ENCODE results near the gene C10orf105. TPM values are rescaled to one million over a fixed set of nuclear protein-coding genes. Genes with fewer than 3 reads are reported as not detected.

The C10orf105 gene
- total RNA-seq, 2 experiments from 2014 or later = 0.34 to 0.40 TPM

DNA sequence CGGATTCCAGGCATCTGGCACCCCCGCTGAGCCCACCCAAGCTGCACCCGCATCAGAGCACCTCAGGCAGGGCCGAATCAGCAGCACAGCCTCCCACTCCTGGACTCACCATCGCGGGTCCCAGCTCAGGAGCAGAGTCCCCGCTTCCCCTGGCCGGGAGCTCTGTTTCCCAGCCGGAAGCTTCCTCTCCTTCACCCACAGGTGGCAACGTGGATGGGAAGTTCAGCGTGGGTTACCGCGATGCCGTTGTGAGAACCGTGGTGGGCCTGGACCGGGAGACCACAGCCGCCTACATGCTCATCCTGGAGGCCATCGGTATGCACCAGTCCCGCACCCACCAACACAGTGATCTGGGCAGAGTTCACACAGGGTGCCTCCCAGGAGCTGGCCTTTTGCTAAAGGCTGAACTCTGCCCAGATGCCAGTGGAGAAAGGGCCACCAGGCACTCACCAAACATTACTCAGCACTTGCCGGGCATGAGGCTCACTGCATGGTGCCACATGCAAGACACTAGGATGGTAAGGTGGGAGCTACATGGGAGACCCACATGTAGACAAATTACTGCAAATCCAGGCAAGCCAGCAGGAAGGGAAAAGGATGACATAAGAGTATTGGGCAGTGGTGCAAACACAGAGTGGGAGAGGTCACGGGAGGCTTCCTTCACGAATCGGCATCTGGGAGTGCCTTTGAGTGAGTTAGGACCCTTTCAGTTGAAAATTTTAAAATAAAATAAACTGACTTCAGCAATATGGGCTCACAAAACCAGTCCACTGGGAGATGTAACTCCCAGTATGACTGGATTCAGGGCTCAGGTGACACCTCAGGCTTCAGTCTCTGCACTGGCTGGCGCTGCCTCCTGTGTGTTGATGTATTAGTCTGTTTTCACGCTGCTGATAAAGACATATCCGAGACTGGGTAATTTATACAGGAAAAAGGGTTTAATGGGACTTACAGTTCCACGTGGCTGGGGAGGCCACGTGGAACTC lies 10.4 kb downstream of the C10orf105 start:
- H3K36me3 Mint-ChIP-seq (ENCODE audit: low read depth) = no peaks in the 10 kb centered on the region
- no peak for ATAC-seq
- POLR2A ChIA-PET = no interaction called here

DNA sequence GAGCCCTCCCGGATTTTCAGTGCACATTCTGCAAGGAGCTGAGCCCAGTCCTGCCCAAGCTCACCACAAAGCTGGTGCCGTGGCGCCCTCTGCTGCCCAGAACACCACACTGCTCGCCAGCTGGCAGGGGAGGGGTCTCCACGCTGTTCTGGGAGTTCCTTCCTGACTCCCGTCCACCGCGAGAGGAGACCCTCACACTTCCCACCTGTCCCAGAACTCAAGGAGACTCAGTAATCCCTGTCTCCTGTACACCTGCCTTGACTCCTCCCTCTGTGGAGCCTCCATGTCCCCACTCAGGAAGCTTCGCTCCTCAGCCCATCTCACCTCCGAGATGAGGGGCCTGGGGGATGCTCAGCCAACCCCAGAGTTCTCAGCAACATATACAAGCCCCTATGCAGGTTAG lies 11.3 kb downstream of the C10orf105 start:
- POLR2A ChIA-PET = no interaction called here
- Mint-ChIP-seq H3K4me3 (no peak overlapping the region), H3K4me1 (peaks cover 30% of the 10 kb centered on the region), H3K27ac (no peak overlapping the region), H3K27me3 (no peaks in the 10 kb centered on the region), H3K9me3 (ENCODE audit: low read depth) (no peaks in the 10 kb centered on the region), H3K36me3 (ENCODE audit: low read depth) (no peaks in the 10 kb centered on the region)
- DNase-seq (peak; percentile 83), ATAC-seq (peak; percentile 77)
- intact Hi-C loops (cut with DNase I, micrococcal nuclease) = loop anchor here (1.0 to 5.0 kb wide), 7 partner anchors 104 to 396 kb away; partner anchors contain the start of gene CDH23 (in 1 of the 2)
- CTCF ChIA-PET = interaction anchor here (0.5 to 4.9 kb wide), 45 partner anchors 9 to 772 kb away, joined by 3 to 63 read pairs (median 4); partner anchors contain the start of genes CDH23 and VSIR

More for the DNA sequence above, 10.4 kb downstream of the C10orf105 start:
- H3K9me3 Mint-ChIP-seq (ENCODE audit: low read depth) = no peaks in the 10 kb centered on the region
- peaks cover 38% of the 10 kb centered on the region for H3K4me1 Mint-ChIP-seq
- intact Hi-C loops (cut with DNase I, micrococcal nuclease) = loop anchor here (1.0 to 5.0 kb wide), 7 partner anchors 103 to 397 kb away; partner anchors contain the start of gene CDH23 (in 1 of the 2)
- no peak for DNase-seq
- H3K27ac Mint-ChIP-seq = no peak overlapping the region
- CTCF ChIA-PET = interaction anchor here (0.7 to 4.9 kb wide), 30 partner anchors 8 to 613 kb away, joined by 3 to 63 read pairs (median 6); partner anchors contain the start of gene VSIR
- no peak overlapping the region for H3K4me3 Mint-ChIP-seq
- H3K27me3 Mint-ChIP-seq = no peaks in the 10 kb centered on the region

DNA sequence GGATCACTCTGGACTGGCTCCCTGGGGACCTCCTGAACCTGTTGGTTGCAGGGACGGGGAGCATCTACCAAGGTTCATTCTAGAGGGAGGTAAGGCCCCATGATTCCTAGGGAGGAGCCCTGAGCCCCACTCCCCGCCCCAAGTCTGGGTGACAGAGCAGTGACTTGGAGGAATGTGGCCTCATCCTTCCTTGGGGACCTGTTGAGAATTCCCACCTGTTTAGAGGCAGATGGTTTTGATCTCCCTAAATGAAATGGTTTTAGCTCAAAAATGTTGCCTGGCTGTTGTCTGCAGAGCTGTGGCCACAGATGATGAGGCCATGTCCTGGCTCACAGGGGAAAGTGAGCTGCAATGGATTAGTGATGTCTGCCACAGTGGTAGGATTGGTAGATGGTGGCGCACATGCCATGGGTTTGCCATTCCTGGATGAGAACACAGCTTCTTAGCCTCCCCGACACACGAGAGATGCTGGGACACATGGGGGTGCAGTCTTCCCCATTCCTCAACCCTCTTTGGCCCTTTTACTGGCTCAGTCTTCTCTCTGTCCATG lies 12.3 kb downstream of the C10orf105 start:
- Mint-ChIP-seq H3K27me3 (no peaks in the 10 kb centered on the region), H3K4me3 (no peak overlapping the region), H3K4me1 (peaks cover 20% of the 10 kb centered on the region), H3K27ac (no peak overlapping the region), H3K36me3 (ENCODE audit: low read depth) (no peaks in the 10 kb centered on the region), H3K9me3 (ENCODE audit: low read depth) (no peaks in the 10 kb centered on the region)
- POLR2A ChIA-PET = interaction anchor here (0.7 kb wide), 1 partner anchor 102 kb away, joined by 3 read pairs; no protein-coding TSS in a partner anchor
- no peak for DNase-seq
- intact Hi-C loops (cut with DNase I, micrococcal nuclease) = loop anchor here in 1 of 2 experiments (5.0 kb wide), 3 partner anchors 105 to 395 kb away; no protein-coding TSS in a partner anchor
- CTCF ChIA-PET = interaction anchor here (0.7 to 4.9 kb wide), 21 partner anchors 9 to 329 kb away, joined by 3 to 63 read pairs (median 4); partner anchors contain the start of gene VSIR
- no peak for ATAC-seq

DNA sequence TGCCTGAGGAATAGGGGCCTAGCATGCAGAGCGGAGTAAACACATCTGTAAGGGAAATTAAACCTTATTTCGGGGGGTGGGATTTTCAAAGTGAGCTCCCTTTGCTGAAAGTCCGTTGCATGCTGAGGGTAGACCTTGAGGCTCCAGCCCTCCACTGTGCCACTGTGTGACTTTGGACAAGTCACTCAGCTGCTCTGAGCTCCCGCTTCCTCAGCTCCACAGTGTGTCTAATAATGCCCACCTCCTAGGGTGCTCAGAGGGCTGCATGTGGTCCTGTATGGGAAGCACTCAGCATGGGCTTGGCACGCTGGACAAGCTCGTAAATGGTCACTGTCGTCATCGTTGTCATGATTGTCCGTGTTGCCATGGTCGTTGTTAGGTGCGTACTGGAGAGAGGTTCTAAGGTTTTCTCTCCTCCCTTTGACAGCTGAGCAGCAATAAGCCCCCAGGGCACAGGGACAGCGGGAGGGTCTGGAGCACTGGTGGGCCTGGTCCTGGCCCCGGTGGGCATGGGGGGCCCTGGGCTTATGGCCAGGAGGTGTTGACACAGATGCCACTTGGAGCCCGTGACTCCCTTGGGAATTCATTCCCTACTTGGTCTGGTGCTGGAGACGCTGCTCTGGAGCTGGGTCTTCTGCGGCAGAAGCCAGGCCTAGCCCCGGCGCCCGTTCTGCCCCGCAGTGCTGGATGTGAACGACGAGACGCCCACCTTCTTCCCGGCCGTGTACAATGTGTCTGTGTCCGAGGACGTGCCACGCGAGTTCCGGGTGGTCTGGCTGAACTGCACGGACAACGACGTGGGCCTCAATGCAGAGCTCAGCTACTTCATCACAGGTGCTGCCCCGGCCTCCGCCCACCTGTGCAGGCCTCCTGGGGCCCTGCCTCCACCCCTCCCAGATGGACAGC lies 13.1 kb downstream of the C10orf105 start:
- no peaks in the 10 kb centered on the region for H3K36me3 Mint-ChIP-seq (ENCODE audit: low read depth)
- no peak overlapping the region for H3K4me3 Mint-ChIP-seq
- no peaks in the 10 kb centered on the region for H3K27me3 Mint-ChIP-seq
- H3K9me3 Mint-ChIP-seq (ENCODE audit: low read depth) = no peaks in the 10 kb centered on the region
- POLR2A ChIA-PET = interaction anchor here (1.1 kb wide), 1 partner anchor 63 kb away, joined by 4 read pairs; no protein-coding TSS in a partner anchor
- H3K4me1 Mint-ChIP-seq = peaks cover 15% of the 10 kb centered on the region
- no peak overlapping the region for H3K27ac Mint-ChIP-seq
- CTCF ChIA-PET = interaction anchor here (0.7 to 4.9 kb wide), 13 partner anchors 9 to 390 kb away, joined by 3 to 63 read pairs (median 4); partner anchors contain the start of gene VSIR
- ATAC-seq (no peak), DNase-seq (no peak)
- intact Hi-C loops (cut with DNase I, micrococcal nuclease) = loop anchor here in 1 of 2 experiments (5.0 kb wide), 3 partner anchors 106 to 394 kb away; no protein-coding TSS in a partner anchor

DNA sequence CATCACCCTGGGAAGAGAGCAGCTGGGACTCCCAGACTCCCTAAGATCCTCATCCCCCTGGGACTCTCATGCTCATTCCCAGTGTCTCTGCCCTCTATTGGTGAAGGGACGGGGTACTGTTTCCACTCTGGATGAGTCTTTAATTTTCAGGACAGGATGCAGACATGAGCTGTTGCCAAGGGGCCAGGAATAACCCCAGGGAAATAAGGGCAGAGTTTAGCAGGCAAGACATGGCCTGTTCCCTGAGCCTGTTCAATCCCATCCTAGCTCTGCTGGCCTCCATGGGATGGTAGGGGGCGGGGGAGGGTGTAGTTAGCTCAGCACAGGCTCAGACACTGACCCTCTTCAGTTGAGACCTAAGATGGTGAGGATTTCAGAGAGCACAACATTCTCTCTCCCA lies 14.0 kb downstream of the C10orf105 start:
- intact Hi-C loops (cut with DNase I, micrococcal nuclease) = loop anchor here in 1 of 2 experiments (5.0 kb wide), 3 partner anchors 107 to 393 kb away; no protein-coding TSS in a partner anchor
- peaks cover 15% of the 10 kb centered on the region for H3K4me1 Mint-ChIP-seq
- no peak overlapping the region for H3K27ac Mint-ChIP-seq
- H3K4me3 Mint-ChIP-seq = no peak overlapping the region
- no peaks in the 10 kb centered on the region for H3K9me3 Mint-ChIP-seq (ENCODE audit: low read depth)
- CTCF ChIA-PET = interaction anchor here (0.7 to 4.9 kb wide), 11 partner anchors 8 to 389 kb away, joined by 3 to 63 read pairs (median 3); partner anchors contain the start of gene VSIR
- DNase-seq (no peak), ATAC-seq (no peak)
- no peaks in the 10 kb centered on the region for H3K36me3 Mint-ChIP-seq (ENCODE audit: low read depth)
- no peaks in the 10 kb centered on the region for H3K27me3 Mint-ChIP-seq
- POLR2A ChIA-PET = interaction anchor here (1.1 kb wide), 1 partner anchor 64 kb away, joined by 4 read pairs; no protein-coding TSS in a partner anchor

DNA sequence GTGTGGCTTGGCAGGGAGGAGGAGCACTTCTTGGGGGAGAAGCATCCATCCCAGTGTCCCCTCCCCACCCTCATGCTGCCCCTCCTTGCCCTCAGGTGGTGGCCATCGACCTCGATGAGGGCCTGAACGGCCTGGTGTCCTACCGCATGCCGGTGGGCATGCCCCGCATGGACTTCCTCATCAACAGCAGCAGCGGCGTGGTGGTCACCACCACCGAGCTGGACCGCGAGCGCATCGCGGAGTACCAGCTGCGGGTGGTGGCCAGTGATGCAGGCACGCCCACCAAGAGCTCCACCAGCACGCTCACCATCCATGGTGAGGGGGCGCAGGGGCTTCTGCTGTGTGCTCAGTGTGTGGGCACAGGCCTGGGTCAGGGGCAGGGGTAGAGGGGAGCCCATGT lies 14.8 kb downstream of the C10orf105 start:
- Mint-ChIP-seq H3K9me3 (ENCODE audit: low read depth) (no peaks in the 10 kb centered on the region), H3K4me1 (peaks cover 13% of the 10 kb centered on the region), H3K27me3 (no peaks in the 10 kb centered on the region), H3K36me3 (ENCODE audit: low read depth) (no peaks in the 10 kb centered on the region), H3K4me3 (no peak overlapping the region), H3K27ac (no peak overlapping the region)
- DNase-seq (no peak), ATAC-seq (no peak)
- ChIA-PET POLR2A (interaction anchor here (0.6 kb wide), 1 partner anchor 78 kb away, joined by 3 read pairs; no protein-coding TSS in a partner anchor), CTCF (interaction anchor here (0.7 to 4.9 kb wide), 7 partner anchors 7 to 283 kb away, joined by 3 to 63 read pairs (median 3); no protein-coding TSS in a partner anchor)
- intact Hi-C loops (cut with DNase I, micrococcal nuclease) = loop anchor here in 1 of 2 experiments (5.0 kb wide), 3 partner anchors 107 to 393 kb away; no protein-coding TSS in a partner anchor

DNA sequence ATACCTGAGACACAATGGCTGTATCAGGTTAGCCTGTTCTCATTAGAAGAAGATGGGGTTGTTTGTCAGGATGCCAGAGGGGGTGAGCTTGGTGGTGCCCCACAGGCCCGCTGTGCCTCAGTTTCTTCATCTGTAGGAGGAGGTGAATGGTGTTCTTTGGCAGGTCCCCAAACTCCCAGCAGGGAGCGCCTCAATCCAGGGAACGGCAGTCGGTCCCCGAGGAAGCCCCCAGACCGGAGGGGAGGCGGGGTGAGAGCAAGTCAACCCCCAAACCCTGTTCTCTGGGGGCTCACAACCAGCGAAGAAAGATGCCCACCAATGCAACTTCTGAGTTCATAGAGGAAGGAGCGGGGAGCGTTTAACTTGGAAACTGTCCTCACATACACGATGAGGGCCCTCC lies 16.0 kb downstream of the C10orf105 start:
- Mint-ChIP-seq H3K4me3 (no peak overlapping the region), H3K36me3 (ENCODE audit: low read depth) (no peaks in the 10 kb centered on the region), H3K9me3 (ENCODE audit: low read depth) (no peaks in the 10 kb centered on the region), H3K27ac (no peak overlapping the region), H3K27me3 (no peaks in the 10 kb centered on the region), H3K4me1 (peaks cover 17% of the 10 kb centered on the region)
- CTCF ChIA-PET = no interaction called here
- ATAC-seq = no peak
- POLR2A ChIA-PET = no interaction called here
- no peak for DNase-seq
- intact Hi-C loops (cut with DNase I, micrococcal nuclease) = no loop called here

DNA sequence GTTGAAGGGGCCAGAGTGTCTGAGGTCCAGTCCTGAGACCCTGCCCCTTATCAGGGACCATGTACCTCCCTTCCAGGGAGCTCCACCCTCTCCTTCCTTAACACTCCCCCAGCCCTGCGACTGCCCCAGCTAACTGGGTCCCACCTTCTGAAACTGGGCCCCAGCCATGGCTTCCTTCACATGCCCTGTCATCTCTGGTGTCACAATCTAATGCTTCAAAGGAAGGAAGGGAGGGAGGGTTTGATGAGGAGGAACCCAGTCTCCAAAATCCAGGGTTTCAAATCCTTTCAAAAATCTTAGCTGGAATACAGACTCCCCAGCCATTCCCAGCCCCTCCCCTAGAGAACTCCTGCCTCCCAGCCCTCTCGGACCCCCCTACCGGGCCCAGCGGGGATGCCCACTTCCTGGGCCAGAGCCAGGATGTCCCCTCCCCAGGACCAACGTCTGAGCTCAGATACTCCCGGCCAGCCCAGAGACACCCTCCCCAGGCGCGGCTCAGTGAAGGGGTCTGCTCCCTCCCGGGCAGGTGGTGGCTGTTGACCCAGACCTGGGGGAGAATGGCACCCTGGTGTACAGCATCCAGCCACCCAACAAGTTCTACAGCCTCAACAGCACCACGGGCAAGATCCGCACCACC lies 18.0 kb downstream of the C10orf105 start:
- CTCF ChIA-PET = interaction anchor here (0.7 to 1.0 kb wide), 2 partner anchors 22 to 325 kb away, joined by 3 read pairs; no protein-coding TSS in a partner anchor
- H3K4me1 Mint-ChIP-seq = peaks cover 20% of the 10 kb centered on the region

DNA sequence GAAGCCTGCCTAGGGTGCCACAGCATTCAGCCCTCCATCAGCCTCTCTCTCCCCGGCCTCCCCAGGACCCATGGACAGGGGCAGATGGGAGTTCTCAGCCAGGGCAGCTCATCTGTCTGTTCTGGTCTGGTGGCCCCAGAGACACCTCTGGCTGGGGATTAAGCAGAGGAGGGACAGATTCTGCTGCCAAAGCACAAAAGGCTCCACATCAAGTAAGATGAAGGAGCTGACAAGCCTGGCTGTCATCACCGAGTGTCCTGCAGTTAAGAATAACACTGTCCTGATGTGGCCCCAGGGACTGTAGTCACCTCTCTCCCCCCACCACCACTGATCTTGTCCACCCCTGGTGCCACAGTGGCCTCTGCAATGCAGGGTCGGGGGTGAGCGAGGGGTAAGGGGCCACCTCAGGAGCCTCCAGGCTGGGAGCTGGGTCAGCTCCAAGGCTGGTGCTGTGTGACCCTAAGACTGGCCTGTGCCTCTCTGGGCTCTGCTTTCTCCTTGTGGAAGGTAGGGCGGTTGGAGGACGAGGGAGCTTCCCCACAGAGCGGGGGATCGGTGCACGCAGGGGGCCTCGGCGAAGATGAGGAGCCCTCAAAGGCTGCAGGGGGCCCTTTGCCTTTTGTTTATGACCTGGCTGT lies 18.7 kb downstream of the C10orf105 start:
- DNase-seq = no peak
- no peaks in the 10 kb centered on the region for H3K36me3 Mint-ChIP-seq (ENCODE audit: low read depth)
- ATAC-seq = no peak
- CTCF ChIA-PET = interaction anchor here (0.7 to 1.0 kb wide), 2 partner anchors 23 to 326 kb away, joined by 3 read pairs; no protein-coding TSS in a partner anchor
- H3K27me3 Mint-ChIP-seq = no peaks in the 10 kb centered on the region
- no peak overlapping the region for H3K4me3 Mint-ChIP-seq
- no peaks in the 10 kb centered on the region for H3K9me3 Mint-ChIP-seq (ENCODE audit: low read depth)
- peaks cover 20% of the 10 kb centered on the region for H3K4me1 Mint-ChIP-seq
- intact Hi-C loops (cut with DNase I, micrococcal nuclease) = no loop called here
- no peak overlapping the region for H3K27ac Mint-ChIP-seq
- POLR2A ChIA-PET = no interaction called here

More for the DNA sequence above, 18.0 kb downstream of the C10orf105 start:
- H3K9me3 Mint-ChIP-seq (ENCODE audit: low read depth) = no peaks in the 10 kb centered on the region
- no peaks in the 10 kb centered on the region for H3K27me3 Mint-ChIP-seq
- no peak for ATAC-seq
- no peak overlapping the region for H3K4me3 Mint-ChIP-seq
- no peak overlapping the region for H3K27ac Mint-ChIP-seq
- POLR2A ChIA-PET = no interaction called here
- DNase-seq = no peak
- no peaks in the 10 kb centered on the region for H3K36me3 Mint-ChIP-seq (ENCODE audit: low read depth)
- intact Hi-C loops (cut with DNase I, micrococcal nuclease) = no loop called here
